IMR-90 (cell line): ENCODE measurements around the gene SGMS1. TPM values are rescaled to one million over a fixed set of nuclear protein-coding genes. Genes with fewer than 3 reads are reported as not detected.
A peak's percentile ranks its signal among the peaks of the same experiment; 100 is the strongest.

Experiments used
- ATAC-seq: fragments of 200-7000 bp; cut with Tn5 transposase; 2 replicates; pipeline ENCODE4 v1.9.1; 2020; ENCODE audit warnings: low read depth, mild to moderate bottlenecking, moderate library complexity
- BruUV-seq: library from RNA; stranded (reverse); fragments of 400-500 nt; replicated peaks from 2 replicates; lab custom pipeline; 2021; lab: Mats Ljungman, UMichigan
- CTCF ChIA-PET: fragments of 300-600 bp; formaldehyde crosslinking; extraction: SDS; loops from one replicate; lab custom pipeline; 2021; ENCODE audit warnings: antibody characterized with exemption; lab: Yijun Ruan, JAX
- POLR2A ChIA-PET: fragments of 300-600 bp; sonication (Branson Sonifier 250); formaldehyde crosslinking; loops from one replicate; lab custom pipeline; 2022; ENCODE audit warnings: antibody characterized with exemption; ENCODE audit not compliant: unreplicated experiment; lab: Charles Lee
- DNase-seq: peaks from one replicate; pipeline ENCODE4 v3.0.0; 2013
- H2AFZ ChIP-seq: replicated peaks from 2 replicates; pipeline ENCODE3; 2013; ENCODE audit warnings: low read length, mild to moderate bottlenecking; ENCODE audit not compliant: poor library complexity
- H2AK5ac ChIP-seq: 2 replicates; pipeline ENCODE4 v1.6.1; 2013; ENCODE audit warnings: low read depth, low read length, inconsistent platforms
- H2AK9ac ChIP-seq: replicated peaks from 2 replicates; pipeline ENCODE3; 2013; ENCODE audit warnings: mild to moderate bottlenecking, low read depth, low read length, moderate library complexity; ENCODE audit not compliant: poor library complexity
- H2BK120ac ChIP-seq: 2 replicates; pipeline ENCODE4 v1.6.1; 2013; ENCODE audit warnings: low read depth, low read length, inconsistent platforms
- H2BK15ac ChIP-seq: 3 replicates; pipeline ENCODE4 v1.6.1; 2013; ENCODE audit warnings: low read depth, low read length, inconsistent platforms
- H2BK20ac ChIP-seq: 2 replicates; pipeline ENCODE4 v1.6.1; 2013; ENCODE audit warnings: low read depth, mild to moderate bottlenecking, inconsistent platforms, low read length, moderate library complexity
- H2BK5ac ChIP-seq: 2 replicates; pipeline ENCODE4 v1.6.1; 2013; ENCODE audit warnings: mild to moderate bottlenecking, low read depth, low read length, inconsistent platforms; ENCODE audit not compliant: poor library complexity, severe bottlenecking
- H3K14ac ChIP-seq: replicated peaks from 2 replicates; pipeline ENCODE4 v1.6.1; 2013; ENCODE audit warnings: low read depth, low read length, inconsistent platforms
- H3K18ac ChIP-seq: 2 replicates; pipeline ENCODE4 v1.6.1; 2013; ENCODE audit warnings: low read depth, low read length, control low read depth
- H3K23ac ChIP-seq: 2 replicates; pipeline ENCODE4 v1.6.1; 2013; ENCODE audit warnings: low read depth, low read length, inconsistent platforms
- H3K27ac ChIP-seq: 2 replicates; pipeline ENCODE4 v1.5.1; 2013; ENCODE audit warnings: mild to moderate bottlenecking, control low read depth, low read length; ENCODE audit not compliant: insufficient read depth
- H3K27me3 ChIP-seq: 2 replicates; pipeline ENCODE4 v1.6.1; 2013; ENCODE audit warnings: low read length; ENCODE audit not compliant: control insufficient read depth, insufficient read depth
- H3K36me3 ChIP-seq: 2 replicates; pipeline ENCODE4 v1.6.1; 2013; ENCODE audit warnings: low read length, mixed read lengths; ENCODE audit not compliant: control insufficient read depth, insufficient read depth
- H3K4ac ChIP-seq: 2 replicates; pipeline ENCODE4 v1.6.1; 2013; ENCODE audit warnings: low read depth, low read length, inconsistent platforms
- H3K4me1 ChIP-seq: 2 replicates; pipeline ENCODE4 v1.6.1; 2013; ENCODE audit warnings: low read length, mixed read lengths; ENCODE audit not compliant: control insufficient read depth, insufficient read depth
- H3K4me2 ChIP-seq: 2 replicates; pipeline ENCODE4 v1.6.1; 2013; ENCODE audit warnings: low read depth, mild to moderate bottlenecking, control low read depth, low read length, moderate library complexity
- H3K4me3 ChIP-seq: 2 replicates; pipeline ENCODE4 v1.5.1; 2013; ENCODE audit warnings: low read depth, mild to moderate bottlenecking, control low read depth, low read length, moderate library complexity; ENCODE audit not compliant: insufficient read depth
- H3K56ac ChIP-seq: 2 replicates; pipeline ENCODE4 v1.6.1; 2013; ENCODE audit warnings: low read length, inconsistent platforms; ENCODE audit not compliant: insufficient read depth; ENCODE audit errors: extremely low read depth
- H3K79me1 ChIP-seq, 2 experiments: 2 replicates each; pipeline ENCODE4 v1.6.1; 2013; ENCODE audit warnings: low read length in 2 of 2, inconsistent platforms in 1 of 2, low read depth in 1 of 2
- H3K9ac ChIP-seq: 2 replicates; pipeline ENCODE4 v1.6.1; 2013; ENCODE audit warnings: low read depth, low read length, control low read depth
- H3K9me1 ChIP-seq: 2 replicates; pipeline ENCODE4 v1.6.1; 2013; ENCODE audit warnings: low read length, inconsistent platforms; ENCODE audit not compliant: insufficient read depth
- H3K9me3 ChIP-seq: 2 replicates; pipeline ENCODE4 v1.6.1; 2013; ENCODE audit warnings: low read length; ENCODE audit not compliant: control insufficient read depth, insufficient read depth
- H4K20me1 ChIP-seq: 2 replicates; pipeline ENCODE4 v1.6.1; 2013; ENCODE audit warnings: low read length, inconsistent platforms; ENCODE audit not compliant: insufficient read depth
- H4K5ac ChIP-seq: 2 replicates; pipeline ENCODE4 v1.6.1; 2013; ENCODE audit warnings: mild to moderate bottlenecking, low read depth, low read length, control low read depth
- H4K8ac ChIP-seq, 2 experiments: 2 replicates each; pipeline ENCODE4 v1.6.1; 2013; ENCODE audit warnings: low read depth in 2 of 2, low read length in 2 of 2, control low read depth in 1 of 2, inconsistent platforms in 1 of 2
- H4K91ac ChIP-seq: 2 replicates; pipeline ENCODE4 v1.6.1; 2013; ENCODE audit warnings: low read depth, low read length, inconsistent platforms; ENCODE audit not compliant: insufficient read depth
- CHD1 ChIP-seq: IDR thresholded peaks from 2 replicates; pipeline ENCODE4 v1.6.1; 2012; ENCODE audit warnings: low read depth, low read length, improper control_type of control experiment
- CTCF ChIP-seq: conservative IDR thresholded peaks from 2 replicates; pipeline ENCODE4 v1.5.1; 2012; ENCODE audit warnings: mild to moderate bottlenecking, low read depth, low read length, improper control_type of control experiment
- MAZ ChIP-seq: IDR thresholded peaks from 2 replicates; pipeline ENCODE4 v1.6.1; 2012; ENCODE audit warnings: low read depth, mild to moderate bottlenecking, low read length, improper control_type of control experiment, moderate library complexity, borderline replicate concordance
- RFX5 ChIP-seq: IDR thresholded peaks from 2 replicates; pipeline ENCODE4 v1.8.0; 2012; ENCODE audit warnings: low read depth, mild to moderate bottlenecking, low read length, moderate library complexity
- SMC3 ChIP-seq: fragments of 150-350 bp; IDR thresholded peaks from 2 replicates; pipeline ENCODE4 v1.6.1; 2016; ENCODE audit warnings: low read depth, mild to moderate bottlenecking, antibody characterized with exemption, low read length, moderate library complexity
- WGBS, 2 experiments: methylation state at CpG; one replicate each; pipeline versions ENCODE4 v1.1.5 to v1.1.7; 2013; ENCODE audit warnings: missing lambda C conversion rate in 2 of 2; ENCODE audit not compliant: insufficient read length in 1 of 2; ENCODE audit errors: extremely low coverage in 2 of 2; 5-methylcytosine and 5-hydroxymethylcytosine counted together
- dilution Hi-C: fragments of 300-500 bp; cut with HindIII; formaldehyde crosslinking; loops from one replicate; pipeline ENCODE4 v1.14.3; 2018; ENCODE audit warnings: low sequenced_read_pairs; ENCODE audit not compliant: unreplicated experiment
- in situ Hi-C: fragments of 300-500 bp; cut with MboI; formaldehyde crosslinking; loops from 3 replicates; pipeline ENCODE4 v1.14.3; 2019; ENCODE audit warnings: low sequenced_read_pairs, inconsistent platforms, mixed read lengths
- intact Hi-C: fragments of 100-400 bp; cut with micrococcal nuclease; formaldehyde crosslinking; loops from 2 replicates; pipeline ENCODE4 v1.10.0; 2022
- polyA plus RNA-seq, 3 experiments: library from polyadenylated mRNA; depleted of rRNA; stranded (reverse); fragments of >200 nt; gene quantifications; 2 replicates each; pipeline ENCODE4 v1.2.3, GENCODE V29; 2012; ENCODE audit warnings: low replicate concordance in 1 of 3
- total RNA-seq: library from RNA; depleted of rRNA; stranded (reverse); fragments of >200 nt; gene quantifications from 2 replicates; pipeline ENCODE4 v1.2.3, GENCODE V29; 2012
- TF ChIP-seq, protein P1 (sequence below): fragments of 150-350 bp; IDR thresholded peaks from 2 replicates; pipeline ENCODE4 v1.6.1; 2016; ENCODE audit warnings: low read depth, mild to moderate bottlenecking, low read length, moderate library complexity, borderline replicate concordance

Gene SGMS1
- total and polyA plus RNA-seq, 2 of the 4 experiments (the other 2 are of a cell fraction), result 9.8 to 30.8 TPM

GRCh38 chr10:50501924-50502452 lies 121.8 kb downstream of the SGMS1 start:
- dilution Hi-C loops, result no loop called here
- Histone ChIP-seq H3K56ac (no peak overlapping the region), H2BK15ac (no peak overlapping the region), H3K4me1 (peaks cover 4% of the 10 kb centered on the region; the same call in 1 of the 2 replicates), H2BK5ac (no peak overlapping the region), H2AK9ac (no peak overlapping the region), H2BK20ac (no peak overlapping the region; the same call in 1 of the 2 replicates), H3K9me1 (peaks cover 9% of the 10 kb centered on the region; the same call in 1 of the 2 replicates), H4K20me1 (peaks cover 9% of the 10 kb centered on the region; the same call in 1 of the 2 replicates), H3K18ac (no peak overlapping the region), H4K5ac (no peak overlapping the region), H3K79me1 (peaks cover 8 to 14% of the 10 kb centered on the region in 2 experiments; a peak in 3 of 4 replicates), H2BK120ac (no peak overlapping the region), H3K27me3 (no peaks in the 10 kb centered on the region), H2AFZ (no peak overlapping the region), H3K4me3 (no peak overlapping the region), H3K14ac (no peak overlapping the region; the same call in 1 of the 2 replicates), H3K4ac (peak overlapping the region; percentile 21; the same call in 1 of the 2 replicates), H3K4me2 (no peak overlapping the region), H3K9me3 (no peaks in the 10 kb centered on the region), H4K91ac (no peak overlapping the region), H4K8ac (no peak overlapping the region), H3K23ac (no peak overlapping the region), H3K9ac (no peak overlapping the region), H2AK5ac (no peak overlapping the region), H3K27ac (no peak overlapping the region), H3K36me3 (no peaks in the 10 kb centered on the region)
- ChIA-PET CTCF (interaction anchor here (0.6 kb wide), 2 partner anchors 14 to 29 kb away, joined by 3 to 5 read pairs; no protein-coding TSS in a partner anchor), POLR2A (no interaction called here)
- no CpG with 5 or more reads among the region's 1 CpG for WGBS, 2 experiments
- BruUV-seq, result no TSS peak
- ATAC-seq, result peak; percentile 27; the same call in 1 of the 2 replicates
- TF ChIP-seq CTCF (no peak), SMC3 (no peak), CHD1 (no peak), MAZ (no peak), RFX5 (no peak)
- TF ChIP-seq, protein P1, sequence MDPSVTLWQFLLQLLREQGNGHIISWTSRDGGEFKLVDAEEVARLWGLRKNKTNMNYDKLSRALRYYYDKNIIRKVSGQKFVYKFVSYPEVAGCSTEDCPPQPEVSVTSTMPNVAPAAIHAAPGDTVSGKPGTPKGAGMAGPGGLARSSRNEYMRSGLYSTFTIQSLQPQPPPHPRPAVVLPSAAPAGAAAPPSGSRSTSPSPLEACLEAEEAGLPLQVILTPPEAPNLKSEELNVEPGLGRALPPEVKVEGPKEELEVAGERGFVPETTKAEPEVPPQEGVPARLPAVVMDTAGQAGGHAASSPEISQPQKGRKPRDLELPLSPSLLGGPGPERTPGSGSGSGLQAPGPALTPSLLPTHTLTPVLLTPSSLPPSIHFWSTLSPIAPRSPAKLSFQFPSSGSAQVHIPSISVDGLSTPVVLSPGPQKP, result no peak
- in situ Hi-C loops, result no loop called here
- DNase-seq, result no peak
- intact Hi-C loops, result no loop called here
